Adrenal gland (tissue), 5 donors: ENCODE data around the gene NARS2.

ENCODE experiments used
- POLR2A ChIP-seq, 2 donors: fragments of 450-650 bp; IDR thresholded peaks; one replicate each; pipeline ENCODE4 v1.6.1; 2017; ENCODE audit warnings: antibody characterized with exemption in 2 of 2, mild to moderate bottlenecking in 2 of 2, moderate library complexity in 1 of 2
- TF ChIP-seq, protein P1 (sequence below), 6 experiments: fragments of 450-650 bp in 4 of 6; fragments of 200-600 bp in 2 of 6; sonication (generic) in 1 of 6; IDR thresholded peaks; 1 replicate in 5 of 6; 2 replicates in 1 of 6; pipeline versions ENCODE4 v1.5.1 to v1.8.0; 2016 to 2021; ENCODE audit warnings: antibody characterized with exemption in 6 of 6, mild to moderate bottlenecking in 2 of 6, moderate library complexity in 1 of 6
- donor health status: DM: no; HTN: no; CAD: no.

DNA sequence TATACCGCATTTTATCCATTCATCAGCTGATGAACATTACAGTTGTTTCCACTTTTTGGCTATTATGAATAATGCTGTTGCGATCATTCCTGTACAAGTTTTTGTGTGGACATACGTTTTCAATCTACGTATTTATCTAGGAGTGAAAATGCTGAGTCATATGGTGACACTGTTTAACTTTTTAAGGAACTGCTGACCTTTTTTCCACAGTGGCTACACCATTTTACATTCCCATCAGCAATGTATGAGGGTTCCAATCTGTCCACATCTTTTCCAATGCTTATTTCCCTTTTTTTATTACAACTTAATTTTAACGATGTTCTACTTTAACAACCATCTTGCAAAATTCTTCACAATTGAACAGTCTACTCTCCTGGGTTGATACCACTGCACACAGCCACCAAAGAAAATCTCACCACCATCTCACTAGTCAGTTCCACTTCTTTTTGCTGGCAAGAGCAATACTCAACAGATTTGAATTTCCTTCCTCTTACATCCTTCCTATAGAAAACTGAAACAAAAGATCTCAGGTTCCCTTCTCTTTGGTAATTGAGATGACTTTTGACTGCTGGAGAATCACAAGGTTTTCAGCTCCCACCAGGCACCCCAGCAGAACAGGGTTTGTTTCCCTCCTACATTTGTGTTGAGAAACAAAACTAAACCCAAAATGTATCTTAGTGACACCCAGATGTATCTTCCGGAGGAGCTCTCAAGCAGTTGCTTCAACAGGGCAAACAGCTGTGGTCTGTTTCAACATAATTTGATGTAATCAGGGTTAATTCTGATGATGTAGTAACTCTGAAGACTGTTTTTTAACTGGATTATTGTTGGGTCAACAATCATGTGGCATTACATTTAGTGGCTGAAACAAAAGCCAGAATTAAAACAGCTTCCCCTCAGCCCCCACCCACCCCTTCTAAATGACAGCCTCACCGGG lies 150.1 kb downstream of the NARS2 start:
- no peak for TF ChIP-seq POLR2A (IDR thresholded peaks at IDR 0.05)
- TF ChIP-seq, protein P1, sequence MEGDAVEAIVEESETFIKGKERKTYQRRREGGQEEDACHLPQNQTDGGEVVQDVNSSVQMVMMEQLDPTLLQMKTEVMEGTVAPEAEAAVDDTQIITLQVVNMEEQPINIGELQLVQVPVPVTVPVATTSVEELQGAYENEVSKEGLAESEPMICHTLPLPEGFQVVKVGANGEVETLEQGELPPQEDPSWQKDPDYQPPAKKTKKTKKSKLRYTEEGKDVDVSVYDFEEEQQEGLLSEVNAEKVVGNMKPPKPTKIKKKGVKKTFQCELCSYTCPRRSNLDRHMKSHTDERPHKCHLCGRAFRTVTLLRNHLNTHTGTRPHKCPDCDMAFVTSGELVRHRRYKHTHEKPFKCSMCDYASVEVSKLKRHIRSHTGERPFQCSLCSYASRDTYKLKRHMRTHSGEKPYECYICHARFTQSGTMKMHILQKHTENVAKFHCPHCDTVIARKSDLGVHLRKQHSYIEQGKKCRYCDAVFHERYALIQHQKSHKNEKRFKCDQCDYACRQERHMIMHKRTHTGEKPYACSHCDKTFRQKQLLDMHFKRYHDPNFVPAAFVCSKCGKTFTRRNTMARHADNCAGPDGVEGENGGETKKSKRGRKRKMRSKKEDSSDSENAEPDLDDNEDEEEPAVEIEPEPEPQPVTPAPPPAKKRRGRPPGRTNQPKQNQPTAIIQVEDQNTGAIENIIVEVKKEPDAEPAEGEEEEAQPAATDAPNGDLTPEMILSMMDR (IDR thresholded peaks at IDR 0.05): no peak
